GM19023 (cell line): Measurements from ENCODE around the gene ONECUT3.

Source experiments
- ATAC-seq: cut with Tn5 transposase; IDR thresholded peaks from one replicate; pipeline ENCODE4 v1.9.1; 2021; ENCODE audit warnings: mild to moderate bottlenecking, moderate library complexity; ENCODE audit not compliant: unreplicated experiment

The ONECUT3 gene

GRCh38 chr19:1813192-1814182 is 60.2 kb downstream of the ONECUT3 start:
- ATAC-seq: no peak

DNA sequence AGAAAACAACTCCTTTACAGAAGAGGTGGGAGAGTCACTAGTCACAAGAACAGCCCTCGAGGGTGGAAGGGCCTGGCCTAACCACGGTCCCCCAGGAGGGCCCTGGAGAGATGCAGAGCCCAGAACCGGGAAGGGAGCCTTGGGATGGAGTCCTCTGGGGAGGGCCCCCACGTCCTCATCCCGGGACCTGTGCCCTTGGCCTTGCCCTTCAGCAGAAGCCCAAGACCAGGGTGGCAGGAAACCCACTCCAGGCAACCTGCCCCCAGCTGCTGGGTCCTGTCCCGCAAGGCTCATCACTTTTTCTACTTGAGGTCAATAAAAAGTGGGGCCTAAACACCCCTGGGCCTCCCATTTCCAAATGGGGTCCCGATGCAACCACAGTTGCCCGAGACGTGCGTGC is 61.1 kb downstream of the ONECUT3 start:
- ATAC-seq: no peak

DNA sequence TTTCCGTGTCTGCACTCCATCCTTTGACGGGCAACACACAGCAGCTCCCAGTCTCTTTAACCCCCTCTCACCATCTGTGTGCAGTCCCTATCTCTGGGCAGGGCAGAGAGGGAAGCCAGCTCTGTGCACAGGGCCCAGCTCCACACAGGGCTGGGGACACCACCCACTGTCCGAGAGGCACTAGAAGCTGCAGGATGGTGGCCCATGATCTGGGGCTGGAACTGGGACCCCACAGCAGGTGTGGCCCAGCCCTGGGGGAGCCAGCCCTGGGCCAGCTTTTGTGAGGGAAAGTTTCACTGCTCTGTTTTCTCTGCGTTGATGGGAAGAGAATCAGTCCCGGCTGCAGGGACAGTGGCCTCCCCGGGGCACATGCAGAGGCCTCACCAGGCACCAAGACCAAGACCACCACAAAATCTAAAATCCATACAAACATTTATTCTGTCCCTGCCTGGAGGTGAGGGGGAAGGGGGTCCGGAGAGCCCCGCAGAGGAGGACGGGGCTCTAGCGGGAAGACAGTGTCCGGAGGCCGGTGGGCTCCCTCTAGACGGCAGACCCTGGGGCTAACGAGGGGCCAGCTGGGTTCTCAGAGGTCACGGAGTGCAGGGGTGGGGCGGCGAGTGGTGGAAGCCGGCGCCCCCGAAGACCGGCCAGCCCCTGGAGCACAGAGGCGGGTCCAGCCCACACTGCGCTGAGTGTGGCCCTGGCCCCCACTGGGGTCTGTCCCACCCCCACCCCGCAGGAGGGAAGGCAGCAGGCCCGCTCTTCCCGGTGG is 61.7 kb downstream of the ONECUT3 start:
- ATAC-seq: no peak

GRCh38 chr19:1815605-1816529 is 62.6 kb downstream of the ONECUT3 start:
- ATAC-seq: no peak

DNA sequence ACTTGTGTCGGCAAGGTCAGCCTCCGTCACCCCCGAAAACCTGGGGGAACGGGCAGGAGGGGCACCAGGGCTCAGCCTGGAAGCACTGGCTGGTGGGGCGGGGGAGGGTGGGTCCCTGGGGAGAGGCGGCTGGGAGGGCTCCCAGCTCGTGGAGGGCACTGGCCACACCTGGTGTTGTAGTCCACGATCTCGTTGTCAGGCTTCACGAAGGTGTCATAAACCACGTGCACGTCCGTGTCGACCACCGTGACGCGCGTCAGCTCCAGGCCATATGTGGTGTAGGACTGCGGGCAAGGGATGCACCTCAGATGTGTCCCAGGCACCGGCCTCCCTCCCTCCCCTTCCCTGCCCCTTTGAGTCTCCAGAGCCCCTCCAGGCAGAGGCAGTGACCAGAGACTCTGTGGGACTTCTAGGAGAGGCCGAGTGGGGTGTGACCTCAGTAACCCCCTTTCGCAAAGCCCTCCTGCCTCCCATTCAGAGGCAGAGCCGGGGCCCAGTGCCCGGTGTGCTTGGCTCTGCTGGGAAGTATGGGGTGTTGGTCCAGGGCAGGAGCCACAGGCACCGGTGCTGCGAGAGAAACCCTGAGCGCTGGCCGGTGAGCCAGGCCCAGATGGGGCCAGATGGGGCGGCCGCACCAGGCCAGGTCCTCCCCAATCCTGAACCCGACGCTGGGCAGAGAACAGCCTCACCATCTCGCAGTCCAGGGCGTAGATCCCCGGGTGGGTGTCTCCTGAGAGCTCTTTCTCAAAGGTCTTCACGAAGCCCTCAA is 63.4 kb downstream of the ONECUT3 start:
- ATAC-seq: no peak

DNA sequence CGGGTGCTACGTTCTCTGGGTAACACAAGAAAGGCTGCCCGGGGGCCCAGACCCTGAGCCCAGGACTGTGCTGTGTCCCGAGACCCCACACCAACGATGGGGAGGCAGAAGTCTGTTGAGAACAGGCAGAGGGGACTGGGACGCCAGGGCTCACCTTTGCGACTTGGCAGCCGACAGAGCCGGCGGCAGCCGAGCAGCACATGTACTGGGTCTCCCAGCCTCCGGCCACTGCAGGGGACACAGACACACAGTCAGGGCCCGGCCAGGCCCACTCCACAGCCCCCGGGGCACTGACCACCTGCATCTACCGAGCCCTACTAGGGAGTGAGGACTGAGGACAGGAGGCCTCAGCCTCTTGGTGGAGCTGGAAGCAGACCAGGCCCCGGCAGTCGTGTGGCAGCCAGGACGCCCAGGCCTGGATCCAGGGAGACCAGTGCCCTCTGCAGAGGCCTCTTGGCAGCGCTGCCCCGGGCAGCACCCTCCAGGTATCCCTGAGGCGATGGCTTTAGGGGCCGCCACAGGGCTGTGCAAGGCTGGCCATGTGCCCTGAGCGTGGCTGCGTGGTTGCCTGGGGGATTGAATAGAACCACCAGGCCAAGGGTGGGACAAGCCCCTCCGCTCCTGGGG is 64.4 kb downstream of the ONECUT3 start:
- ATAC-seq: no peak

- no peak for ATAC-seq
Observed at GRCh38 chr19:1818549-1819195, 65.4 kb downstream of the ONECUT3 start.

- ATAC-seq: no peak
Observed at GRCh38 chr19:1819341-1820255, 66.3 kb downstream of the ONECUT3 start.

DNA sequence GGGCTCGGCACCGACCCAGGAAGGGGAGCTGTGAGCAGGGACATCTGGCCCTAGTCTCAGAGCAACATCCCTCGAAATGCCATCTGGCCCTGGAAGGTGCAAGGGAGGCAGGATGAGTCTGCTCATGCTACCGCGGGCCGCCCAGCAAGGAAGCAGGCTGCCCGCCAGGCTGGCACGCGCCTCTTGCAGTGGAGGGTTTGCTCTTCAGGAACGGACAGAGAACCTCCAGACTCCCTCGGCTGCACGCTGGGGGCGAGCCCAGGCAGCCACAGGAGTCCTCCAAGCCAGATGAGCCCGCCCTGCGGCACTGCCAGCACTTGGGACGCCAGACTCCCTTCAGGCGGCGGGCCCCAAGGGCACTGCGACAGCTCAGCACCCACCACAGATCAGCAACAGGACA is 68.9 kb downstream of the ONECUT3 start:
- ATAC-seq: no peak

DNA sequence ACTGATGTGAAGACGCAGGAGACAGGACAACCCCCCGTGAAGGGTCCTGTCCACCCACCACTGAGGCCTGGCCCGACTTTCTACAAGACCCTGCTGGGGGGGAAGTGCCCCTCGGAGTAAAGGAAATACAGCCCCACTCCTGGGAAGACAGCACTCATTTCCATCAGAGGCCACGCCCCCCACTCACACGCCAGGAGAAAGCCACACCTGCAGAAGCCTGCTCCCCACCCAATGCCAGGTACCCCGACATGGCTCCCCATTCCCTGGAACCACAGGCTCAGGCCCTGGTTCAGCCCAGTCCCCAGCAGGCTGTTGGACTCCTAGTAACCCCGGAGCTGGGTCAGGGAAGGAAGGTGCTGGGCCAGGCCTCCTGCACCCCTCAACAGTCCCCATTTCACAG is 69.7 kb downstream of the ONECUT3 start:
- no peak for ATAC-seq

DNA sequence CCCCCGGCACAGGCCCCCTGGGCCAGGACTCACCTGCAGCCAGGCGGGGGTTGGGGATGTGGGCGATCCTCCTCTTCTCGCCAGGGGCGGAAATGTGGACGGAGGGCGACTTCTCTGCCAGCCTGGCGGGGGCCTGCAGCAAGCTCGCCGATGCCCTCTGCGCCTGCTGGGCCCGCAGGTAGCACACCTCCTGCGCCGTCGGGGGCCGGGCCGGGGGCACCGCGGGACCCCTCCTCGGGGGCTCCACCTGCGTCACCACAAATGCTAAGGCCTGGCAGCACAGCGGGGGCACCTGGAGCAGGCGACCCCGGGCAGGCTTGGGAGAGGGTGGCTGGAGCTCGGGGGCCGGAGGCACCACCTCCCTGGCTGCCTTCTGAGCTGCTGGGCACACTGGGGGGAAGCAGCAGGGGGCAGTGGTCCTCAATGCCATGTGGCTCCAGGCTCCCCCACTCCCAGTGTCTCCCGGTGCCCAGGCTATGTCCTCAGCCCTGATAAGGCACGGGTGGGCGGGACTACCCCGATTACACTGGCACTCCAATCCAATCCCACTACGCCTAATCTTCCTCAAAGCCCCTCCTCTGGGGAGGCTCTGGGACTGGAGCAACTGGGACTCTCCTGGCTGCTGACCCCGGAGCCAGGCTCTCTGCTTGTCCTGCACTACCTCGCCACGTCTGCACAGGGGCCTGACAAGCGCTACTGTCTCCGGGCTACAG is 70.4 kb downstream of the ONECUT3 start:
- no peak for ATAC-seq

DNA sequence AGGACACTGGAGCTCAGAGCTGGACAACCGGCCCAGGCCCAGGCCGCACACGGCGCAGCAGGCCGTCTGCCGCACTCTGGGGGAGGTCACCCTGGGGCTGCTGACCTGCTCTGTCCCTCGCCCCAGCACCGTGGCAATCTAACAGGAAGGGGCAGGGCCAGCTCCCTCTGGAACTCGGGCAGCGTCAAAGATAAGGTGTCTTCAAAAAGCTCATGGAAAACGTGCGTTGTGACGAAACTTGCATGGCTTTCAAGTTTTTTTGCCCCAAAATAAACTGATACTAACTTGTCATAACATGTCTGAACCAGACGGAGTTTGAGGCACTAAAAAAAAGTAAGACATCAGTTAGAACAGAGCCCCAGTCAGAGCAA is 70.9 kb downstream of the ONECUT3 start:
- no peak for ATAC-seq

- no peak for ATAC-seq
Observed at GRCh38 chr19:1825909-1826556, 72.7 kb downstream of the ONECUT3 start.

DNA sequence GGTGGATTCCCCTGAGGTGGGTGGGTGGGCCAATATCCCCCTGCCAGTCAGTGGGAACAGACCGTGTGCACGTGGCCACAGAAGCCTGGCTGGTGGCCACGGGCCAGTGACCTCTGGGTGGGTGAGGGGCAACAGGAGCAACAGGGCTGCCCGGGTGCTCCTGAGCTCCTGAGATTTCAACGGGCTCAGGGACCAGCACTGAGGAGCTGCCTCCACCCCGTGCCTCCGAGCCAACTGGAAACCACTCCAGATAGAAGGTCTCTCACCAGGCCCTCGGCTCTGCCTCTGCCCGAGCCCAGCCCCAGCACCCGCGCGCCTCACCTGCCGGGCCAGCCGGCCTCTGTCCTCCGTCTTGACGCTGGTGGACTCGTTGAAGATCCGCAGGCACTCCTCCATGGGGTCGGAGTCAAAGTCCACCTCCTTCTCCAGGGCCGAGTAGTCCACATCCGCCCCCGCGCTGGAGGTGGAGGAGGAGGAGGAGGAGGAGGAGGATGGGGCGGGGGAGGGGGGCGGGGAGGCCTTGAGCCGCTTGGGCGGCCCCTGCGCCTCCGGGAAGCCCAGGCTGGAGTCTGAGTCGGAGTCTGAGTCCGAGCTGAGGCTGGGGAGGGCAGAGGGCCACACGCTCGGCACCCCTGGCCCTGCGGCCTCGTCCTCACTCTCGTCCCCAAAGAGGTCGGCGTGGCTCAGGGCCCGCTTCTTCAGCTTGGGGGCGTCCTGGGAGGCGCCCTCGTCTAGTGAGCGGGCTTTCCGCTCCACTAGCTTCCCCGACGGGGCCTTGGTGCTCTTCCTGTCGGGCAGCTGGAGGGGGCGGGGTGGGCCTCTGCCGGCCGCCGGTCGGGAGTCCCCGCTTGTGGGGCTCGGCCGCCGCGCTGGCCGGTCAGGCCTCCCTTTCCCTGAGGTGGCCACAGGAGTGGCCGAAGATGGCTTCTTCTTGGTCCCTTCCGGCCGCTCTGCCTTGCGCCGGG is 73.5 kb downstream of the ONECUT3 start:
- no peak for ATAC-seq

DNA sequence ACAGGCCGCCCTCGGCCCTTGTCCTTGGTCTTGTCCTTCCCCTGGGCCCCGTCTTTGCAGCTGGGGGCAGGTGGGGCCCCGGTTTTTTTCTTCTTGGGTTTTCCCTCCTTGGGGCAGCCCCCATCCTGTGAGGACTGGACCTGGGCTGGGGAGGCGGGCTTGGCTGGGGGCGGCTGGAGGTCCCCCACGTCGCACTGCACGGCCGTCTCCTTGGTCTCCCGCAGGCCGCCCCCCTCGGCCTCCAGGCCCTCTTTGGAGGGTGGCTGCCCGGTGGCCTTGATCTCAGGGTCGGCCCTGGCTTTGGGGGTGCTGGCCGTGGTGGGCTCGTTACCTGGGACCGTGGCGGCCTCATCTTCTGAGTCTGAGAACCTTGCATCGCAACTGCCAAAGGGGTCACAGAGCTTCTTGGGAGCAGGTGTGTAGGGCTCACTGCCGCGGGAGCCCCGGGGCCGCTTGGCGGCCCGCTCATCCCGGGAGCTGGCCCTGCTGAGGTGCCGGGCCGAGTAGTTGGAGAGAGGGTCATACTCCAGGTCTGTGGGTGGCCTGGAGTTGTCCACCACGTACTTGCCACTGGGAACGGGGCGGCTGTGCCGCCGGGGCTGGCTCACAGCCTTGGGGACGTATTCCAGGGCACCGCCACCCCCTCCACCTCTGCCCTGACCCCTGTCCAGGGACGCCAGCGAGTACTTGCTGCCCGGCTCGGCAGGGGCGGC is 74.4 kb downstream of the ONECUT3 start:
- no peak for ATAC-seq
